HG02610 (cell line): ENCODE results near the gene LRRC59.
A peak's percentile ranks its signal among the peaks of the same experiment; 100 is the strongest.

Experiments
- ATAC-seq: cut with Tn5 transposase; IDR thresholded peaks from one replicate; pipeline ENCODE4 v1.9.1; 2021; ENCODE audit warnings: mild to moderate bottlenecking, moderate library complexity; ENCODE audit not compliant: unreplicated experiment

LRRC59 gene

GRCh38 chr17:50363217-50364060 lies 33.9 kb downstream of the LRRC59 start:
- no peak for ATAC-seq

DNA sequence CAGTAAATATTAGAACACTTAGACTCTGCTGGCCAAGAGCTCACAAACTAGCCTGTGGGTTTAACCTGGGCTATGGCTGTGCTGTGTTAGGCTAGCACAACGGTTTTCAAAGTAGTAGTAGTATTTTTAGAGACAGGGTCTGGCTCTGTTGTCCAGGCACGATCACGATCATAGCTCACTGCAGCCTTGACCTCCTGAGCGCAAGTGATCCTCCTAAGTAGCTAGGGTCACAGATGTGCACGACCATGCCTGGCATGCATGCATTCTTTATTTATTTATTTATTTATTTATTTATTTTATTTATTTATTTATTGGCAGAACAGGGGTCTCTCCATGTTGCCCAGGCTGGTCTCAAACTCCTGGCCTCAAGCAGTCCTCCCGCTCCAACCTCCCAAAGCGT lies 34.7 kb downstream of the LRRC59 start:
- ATAC-seq = no peak

- ATAC-seq = peak; percentile 64
These were observed 35.5 kb downstream of the LRRC59 start for GRCh38 chr17:50361561-50362480.

DNA sequence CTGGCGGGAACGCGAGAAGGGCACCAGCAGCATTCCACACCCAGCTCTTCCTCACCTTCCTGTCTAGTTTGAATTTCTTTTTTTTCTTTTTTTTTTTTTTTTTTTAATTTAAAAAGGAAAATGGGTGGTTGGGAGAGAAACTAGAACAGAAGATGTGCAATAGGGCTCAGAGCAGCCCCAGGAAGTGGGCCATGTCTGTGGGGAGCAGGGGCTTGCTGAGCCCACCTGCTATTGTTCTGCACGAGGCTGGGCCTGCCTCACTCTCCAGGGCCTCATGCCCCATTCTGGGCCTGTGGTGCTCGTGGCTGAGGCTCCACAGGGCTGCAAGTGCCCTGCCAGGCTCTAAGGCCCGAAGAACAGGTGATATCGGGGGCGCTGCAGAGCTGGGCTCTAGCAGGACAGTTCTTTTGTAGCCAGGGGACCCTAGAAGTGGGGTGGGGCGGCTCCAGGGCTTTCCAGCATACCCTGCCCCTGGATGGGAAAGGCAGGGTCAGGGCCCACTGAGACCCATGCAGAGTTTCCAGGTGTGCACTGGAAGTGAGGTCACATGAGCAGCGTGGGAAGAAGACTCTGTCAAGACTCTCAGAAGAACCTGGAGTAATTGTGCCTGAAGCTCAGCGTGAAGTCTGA lies 36.7 kb downstream of the LRRC59 start:
- no peak for ATAC-seq

- no peak for ATAC-seq
These were observed 37.3 kb downstream of the LRRC59 start for GRCh38 chr17:50359998-50360461.

DNA sequence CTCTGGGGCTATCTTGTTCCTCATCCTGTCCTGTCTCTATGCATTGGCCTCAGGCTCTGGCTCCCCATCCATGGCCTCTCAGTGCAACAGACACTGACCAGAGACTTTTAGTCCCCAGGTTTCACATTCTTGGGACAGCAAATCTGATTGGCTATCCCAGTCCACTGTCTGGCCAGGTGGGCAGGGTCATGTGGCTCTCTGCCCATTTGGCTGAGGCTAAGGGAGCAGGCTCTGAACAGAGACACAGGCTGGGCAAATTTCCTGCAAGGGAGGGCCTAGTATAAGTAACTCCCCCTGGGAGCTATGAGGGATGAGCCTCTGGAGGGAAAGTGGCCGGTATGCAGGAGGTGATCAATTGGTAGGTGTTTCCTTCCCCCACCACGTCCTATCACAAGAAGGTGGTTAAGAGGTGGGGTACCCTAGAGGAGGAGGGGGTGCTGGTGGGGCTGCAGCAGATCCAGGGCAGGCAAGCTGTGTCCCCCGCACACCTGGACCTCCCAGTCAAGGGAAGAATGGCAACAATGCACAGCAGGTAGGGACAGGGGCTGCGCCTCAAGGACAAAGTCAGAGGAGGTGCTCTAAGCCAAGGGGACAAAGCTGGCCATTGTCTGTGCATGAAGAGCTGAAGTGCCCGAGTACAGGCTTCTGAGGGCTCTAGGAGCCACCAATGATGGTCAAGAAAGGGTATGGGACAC lies 38.2 kb downstream of the LRRC59 start:
- no peak for ATAC-seq

DNA sequence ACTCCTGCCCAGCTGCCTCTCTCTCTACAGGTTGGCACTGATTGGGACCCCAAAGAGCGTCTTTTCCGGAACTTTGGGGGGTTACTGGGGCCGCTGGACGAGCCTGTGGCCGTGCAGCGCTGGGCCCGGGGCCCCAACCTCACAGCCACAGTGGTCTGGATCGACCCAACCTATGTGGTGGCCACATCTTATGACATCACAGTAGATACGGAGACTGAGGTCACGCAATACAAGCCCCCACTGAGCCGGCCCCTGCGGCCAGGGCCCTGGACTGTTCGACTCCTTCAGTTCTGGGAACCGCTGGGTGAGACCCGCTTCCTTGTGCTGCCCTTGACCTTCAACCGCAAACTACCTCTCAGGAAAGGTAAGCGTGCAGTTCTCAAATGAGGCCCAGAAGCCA lies 39.1 kb downstream of the LRRC59 start:
- ATAC-seq = no peak

DNA sequence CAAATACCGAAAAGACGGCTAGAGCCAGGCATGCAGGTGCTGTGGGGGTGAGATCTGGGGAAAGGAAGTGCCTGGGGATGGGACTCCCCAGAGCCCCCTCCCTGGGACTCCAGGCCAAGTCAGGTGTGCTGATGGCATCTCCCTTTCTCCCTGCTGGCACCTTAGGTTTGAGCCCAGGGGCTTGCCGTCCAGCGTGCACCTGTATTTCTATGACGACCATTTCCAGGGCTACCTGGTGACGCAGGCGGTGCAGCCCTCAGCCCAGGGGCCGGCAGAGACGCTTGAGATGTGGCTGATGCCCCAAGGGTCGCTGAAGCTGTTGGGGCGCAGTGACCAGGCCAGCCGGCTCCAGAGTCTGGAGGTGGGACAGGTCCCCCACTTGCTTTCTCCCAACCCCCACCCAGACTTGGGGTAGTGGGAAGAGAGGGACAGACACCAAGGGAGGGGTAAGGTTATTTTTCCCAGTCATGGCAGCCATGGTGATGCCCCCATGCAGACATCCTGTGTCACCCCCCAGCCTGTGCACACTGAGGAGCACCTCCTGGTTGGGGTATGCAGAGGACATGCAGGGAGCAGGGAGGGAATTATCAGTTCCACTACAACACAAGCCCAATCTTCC lies 40.3 kb downstream of the LRRC59 start:
- ATAC-seq = no peak

- no peak for ATAC-seq
These were observed 40.9 kb downstream of the LRRC59 start for GRCh38 chr17:50356418-50356817.

- no peak for ATAC-seq
These were observed 41.5 kb downstream of the LRRC59 start for GRCh38 chr17:50355701-50356341.

DNA sequence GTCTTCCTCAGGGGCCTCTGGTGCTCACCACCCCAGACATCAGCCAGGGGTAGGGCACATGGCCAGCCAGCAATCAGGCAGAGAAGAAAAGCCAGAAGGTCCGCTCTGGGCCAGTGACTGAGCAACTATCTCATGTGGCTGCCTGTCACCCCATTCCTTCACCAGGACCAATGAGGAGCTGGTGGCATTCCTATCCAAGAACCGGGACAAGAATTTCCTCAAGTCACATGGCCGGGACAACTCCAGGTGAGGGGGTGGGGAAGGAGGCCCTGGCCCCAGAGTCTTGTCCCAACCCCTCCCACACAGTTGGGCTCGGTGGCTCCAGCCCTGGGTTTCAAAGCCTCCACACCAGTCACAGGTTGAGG lies 42.0 kb downstream of the LRRC59 start:
- ATAC-seq = no peak

GRCh38 chr17:50354776-50355175 lies 42.5 kb downstream of the LRRC59 start:
- ATAC-seq = no peak

GRCh38 chr17:50354198-50354597 lies 43.1 kb downstream of the LRRC59 start:
- no peak for ATAC-seq

GRCh38 chr17:50353600-50354195 lies 43.6 kb downstream of the LRRC59 start:
- ATAC-seq = no peak

DNA sequence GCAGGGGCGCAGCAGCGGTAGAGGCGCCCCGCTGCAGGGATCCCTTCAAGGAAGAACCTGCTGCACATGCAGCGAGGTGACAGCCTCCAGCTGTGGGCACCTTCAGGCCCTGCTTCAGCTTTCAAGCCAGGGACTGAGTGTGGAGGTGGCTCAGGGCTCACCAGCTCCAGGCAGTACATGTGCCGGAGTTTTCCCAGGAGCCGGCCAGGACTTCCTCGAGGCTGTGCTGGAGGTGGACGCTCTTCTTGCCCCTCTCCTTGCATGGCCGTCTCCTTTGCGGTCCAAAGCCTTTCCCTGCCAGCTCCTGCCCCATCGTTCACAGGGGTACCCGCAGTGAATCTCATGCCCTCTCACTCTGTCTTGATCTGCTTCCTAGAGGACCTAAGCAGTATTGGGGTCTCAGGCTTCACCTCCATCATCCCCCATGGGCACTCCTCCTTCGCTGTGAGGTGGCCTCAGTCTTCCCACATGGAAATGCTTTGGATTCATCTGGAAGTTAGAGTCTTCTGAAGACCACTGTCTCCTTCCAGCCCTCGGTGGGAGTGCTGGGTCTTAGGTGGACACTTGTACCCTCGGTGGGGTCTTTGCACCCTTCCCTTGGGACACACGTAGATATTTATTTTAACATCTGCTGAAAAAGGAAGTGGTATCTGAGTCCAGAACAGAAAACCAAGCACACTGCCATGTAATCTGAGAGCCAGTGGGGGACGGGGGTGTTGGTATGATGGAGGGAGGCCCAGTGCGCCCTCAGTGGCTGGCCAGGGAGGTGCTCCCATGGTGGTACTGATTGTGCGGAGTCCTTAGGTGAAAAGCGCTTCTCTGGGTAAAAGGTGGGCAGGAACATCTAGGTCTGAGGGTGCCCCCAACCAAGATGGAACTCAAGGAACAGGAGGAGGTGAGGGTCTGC lies 44.4 kb downstream of the LRRC59 start:
- ATAC-seq = no peak

- no peak for ATAC-seq
These were observed 45.1 kb downstream of the LRRC59 start for GRCh38 chr17:50352072-50352692.

GRCh38 chr17:50350733-50351132 lies 46.6 kb downstream of the LRRC59 start:
- ATAC-seq = no peak

DNA sequence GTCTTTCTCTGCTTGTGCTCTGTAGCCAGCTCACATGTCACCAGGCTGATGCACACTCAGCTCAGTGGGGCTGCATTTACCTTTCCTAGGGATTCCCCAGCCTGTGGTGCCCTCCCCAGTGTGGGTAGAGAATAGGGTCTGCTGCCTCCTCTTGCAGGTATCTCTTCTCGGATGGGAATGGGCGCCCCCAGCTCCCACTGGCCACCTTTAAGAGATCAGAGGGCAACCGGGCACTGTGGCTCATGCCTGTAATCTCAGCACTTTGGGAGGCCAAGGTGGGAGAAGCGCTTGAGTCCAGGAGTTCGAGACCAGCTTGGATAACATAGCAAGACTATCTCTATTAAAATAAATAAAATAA lies 48.1 kb downstream of the LRRC59 start:
- no peak for ATAC-seq
